Measurements from ENCODE around the gene MLLT3.

DNA sequence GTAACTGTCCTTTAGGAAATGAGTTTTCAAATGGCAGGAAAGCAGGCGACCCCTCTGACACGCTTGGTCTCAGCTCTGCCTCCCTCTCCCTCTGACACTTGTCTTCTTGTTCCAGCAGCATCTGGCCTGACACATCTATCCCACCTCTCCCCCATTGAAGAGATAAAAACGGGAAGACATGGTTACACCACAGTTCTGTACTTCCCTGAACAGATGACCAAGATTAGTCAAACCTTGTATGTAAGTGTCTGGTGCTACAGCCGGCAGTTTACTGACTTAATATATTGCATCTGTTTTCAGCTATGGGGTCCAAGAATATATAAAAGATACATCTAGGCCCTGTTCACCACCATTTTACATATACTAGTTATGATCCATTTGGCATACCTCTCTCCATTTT, 29.6 kb upstream of the MLLT3 start:
- TF ChIP-seq, protein P1, sequence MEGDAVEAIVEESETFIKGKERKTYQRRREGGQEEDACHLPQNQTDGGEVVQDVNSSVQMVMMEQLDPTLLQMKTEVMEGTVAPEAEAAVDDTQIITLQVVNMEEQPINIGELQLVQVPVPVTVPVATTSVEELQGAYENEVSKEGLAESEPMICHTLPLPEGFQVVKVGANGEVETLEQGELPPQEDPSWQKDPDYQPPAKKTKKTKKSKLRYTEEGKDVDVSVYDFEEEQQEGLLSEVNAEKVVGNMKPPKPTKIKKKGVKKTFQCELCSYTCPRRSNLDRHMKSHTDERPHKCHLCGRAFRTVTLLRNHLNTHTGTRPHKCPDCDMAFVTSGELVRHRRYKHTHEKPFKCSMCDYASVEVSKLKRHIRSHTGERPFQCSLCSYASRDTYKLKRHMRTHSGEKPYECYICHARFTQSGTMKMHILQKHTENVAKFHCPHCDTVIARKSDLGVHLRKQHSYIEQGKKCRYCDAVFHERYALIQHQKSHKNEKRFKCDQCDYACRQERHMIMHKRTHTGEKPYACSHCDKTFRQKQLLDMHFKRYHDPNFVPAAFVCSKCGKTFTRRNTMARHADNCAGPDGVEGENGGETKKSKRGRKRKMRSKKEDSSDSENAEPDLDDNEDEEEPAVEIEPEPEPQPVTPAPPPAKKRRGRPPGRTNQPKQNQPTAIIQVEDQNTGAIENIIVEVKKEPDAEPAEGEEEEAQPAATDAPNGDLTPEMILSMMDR (IDR thresholded peaks at IDR 0.05): no peak
- no peak for TF ChIP-seq EP300 (IDR thresholded peaks at IDR 0.05)
